GM21390 (cell line): ENCODE data around the gene HOXD8.

ENCODE experiments used
- ATAC-seq: cut with Tn5 transposase; IDR thresholded peaks from one replicate; pipeline ENCODE4 v1.9.1; 2021; ENCODE audit not compliant: unreplicated experiment

HOXD8 gene

DNA sequence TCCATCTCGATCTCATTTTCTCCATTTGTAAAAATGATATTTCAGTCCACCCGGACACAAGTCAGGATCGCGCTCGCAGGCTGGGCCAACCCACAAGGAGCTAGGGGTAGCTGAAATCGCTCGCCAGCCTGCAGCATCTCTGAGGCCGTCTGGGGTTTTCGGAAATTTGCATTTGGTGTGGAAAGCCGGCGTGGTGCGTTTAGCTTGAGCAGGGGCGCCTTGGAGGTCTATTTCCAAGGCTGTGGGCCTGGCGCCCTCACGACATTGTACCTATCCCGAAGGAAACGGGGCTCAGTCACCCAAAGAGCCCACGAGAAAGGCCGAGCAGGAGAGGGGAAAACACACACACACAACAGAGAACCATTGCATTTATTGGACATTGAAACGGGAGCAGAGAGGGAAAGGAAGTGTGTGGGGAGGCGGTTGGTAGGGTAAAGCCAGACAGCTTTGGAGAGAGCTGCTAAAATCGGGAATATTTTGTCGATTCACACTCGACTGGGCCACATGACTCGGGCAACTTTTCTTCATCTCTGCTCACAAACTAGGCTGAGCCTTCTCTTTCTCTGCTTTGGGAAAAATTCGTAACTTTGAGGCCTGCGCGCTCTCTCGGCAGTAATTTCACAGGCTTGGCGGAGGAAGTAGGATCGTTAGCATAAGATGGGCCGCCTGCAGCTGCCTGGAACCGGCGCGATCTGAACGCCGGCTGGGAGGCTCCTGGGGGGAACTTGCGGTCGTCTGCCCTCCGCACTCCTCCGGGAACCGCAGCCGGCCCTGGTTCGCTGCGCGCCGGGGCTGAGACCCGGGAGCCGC is 1.1 kb upstream of the HOXD8 start:
- no peak for ATAC-seq

DNA sequence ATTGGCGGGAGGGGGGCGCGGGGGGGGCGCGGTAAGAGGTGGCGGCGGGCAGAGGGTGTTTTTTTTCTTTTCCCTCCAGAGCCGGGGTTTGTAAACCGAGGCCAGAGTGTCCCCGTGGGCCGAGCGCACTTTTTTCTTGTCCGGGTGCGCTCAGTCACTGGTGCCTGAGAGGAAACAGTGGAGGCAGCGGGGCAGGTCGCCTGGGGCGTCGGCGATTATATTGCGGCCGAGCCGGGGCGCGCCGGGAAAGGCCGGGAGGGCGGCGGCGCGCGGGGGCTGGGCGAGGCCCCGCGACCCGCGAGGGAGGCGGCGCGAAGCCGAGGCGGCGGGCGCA is 275 bp downstream of the HOXD8 start:
- no peak for ATAC-seq

- no peak for ATAC-seq
These were observed 847 bp downstream of the HOXD8 start for GRCh38 chr2:176130147-176130956.

- no peak for ATAC-seq
These were observed 1.7 kb downstream of the HOXD8 start for GRCh38 chr2:176130957-176131847.

- ATAC-seq, result no peak
These were observed 2.3 kb downstream of the HOXD8 start for GRCh38 chr2:176131848-176132158.

DNA sequence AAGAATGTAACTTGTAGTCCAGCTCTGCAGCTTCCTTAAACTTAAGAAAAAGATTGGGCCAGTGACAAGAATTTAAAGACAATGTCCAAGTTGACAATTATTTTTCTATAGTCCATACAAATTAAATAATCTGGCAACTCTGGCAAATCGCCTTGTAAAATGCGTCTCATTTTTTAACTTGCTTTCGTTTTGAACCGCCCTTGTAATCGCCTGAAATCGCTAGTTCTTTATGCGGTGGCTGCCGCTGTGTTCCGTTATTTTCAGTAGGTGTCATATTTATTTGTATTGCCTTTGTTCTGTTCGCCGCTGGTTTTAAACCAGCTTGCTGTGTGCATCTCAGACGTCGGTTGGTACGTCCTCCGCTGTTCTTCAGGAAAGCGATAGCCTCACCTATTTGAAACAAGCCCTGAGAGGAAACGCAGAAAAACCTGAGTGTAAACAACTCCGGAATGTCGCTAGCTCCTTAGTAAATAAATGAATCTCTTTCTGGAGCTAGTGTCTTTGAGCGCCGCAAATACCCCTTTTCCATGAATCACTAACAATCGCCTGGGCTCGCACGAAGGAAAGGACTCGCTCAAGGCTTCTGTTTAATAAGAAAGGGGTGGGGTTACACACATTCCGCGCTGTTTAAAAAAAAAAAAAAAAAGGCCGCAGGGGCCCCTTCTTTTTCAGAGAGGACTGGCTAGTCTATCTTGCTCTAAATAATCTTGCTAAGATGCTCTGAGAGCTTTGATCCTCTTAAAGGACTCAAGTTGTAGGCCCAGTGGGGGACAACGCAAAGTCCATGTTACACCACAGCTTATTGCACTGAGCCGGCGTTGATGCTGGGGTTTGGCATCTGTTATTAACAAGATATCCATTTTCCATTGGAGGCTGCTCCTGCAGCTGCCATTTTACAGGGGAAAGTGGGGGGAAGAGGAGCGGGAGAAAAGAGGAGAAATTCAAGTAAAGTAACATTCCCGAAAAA is 3.0 kb downstream of the HOXD8 start:
- no peak for ATAC-seq

DNA sequence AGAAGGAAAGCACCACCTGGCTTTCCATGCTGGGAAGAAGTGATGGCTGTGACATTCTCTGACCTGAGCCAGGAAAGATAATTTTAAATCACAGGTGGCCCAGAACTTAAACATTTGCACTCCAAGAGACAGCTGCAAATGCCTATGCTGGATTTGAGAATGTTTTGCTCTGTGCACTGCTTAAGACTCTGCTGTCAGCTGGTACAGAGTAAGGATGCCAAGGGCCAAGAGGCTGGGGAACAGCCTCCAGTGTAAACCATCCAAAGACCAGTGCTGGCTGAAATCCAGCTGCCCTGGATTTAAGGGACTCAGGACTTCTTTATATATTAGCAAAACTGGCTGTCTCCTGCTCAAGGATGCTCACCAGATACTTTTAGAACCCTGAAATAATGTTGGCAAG is 3.9 kb downstream of the HOXD8 start:
- no peak for ATAC-seq

DNA sequence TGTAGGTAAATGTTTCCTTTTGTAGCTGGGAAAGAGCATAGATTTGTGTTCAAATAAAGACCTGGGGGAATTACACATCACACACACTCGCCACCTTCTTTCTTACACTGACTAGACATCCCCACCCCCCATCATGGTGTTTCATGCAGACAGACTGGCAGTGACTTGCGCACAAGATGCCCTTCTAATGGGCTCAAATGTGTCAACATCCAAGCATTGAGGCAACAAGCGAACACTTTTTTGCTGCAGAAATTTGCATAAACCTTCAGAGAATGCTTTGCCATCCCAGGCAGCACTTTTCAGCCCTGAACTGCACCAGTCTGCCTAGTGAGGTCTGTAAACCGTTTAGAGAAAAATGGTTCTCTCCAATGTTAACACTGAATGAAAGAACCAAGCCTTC is 4.5 kb downstream of the HOXD8 start:
- no peak for ATAC-seq

DNA sequence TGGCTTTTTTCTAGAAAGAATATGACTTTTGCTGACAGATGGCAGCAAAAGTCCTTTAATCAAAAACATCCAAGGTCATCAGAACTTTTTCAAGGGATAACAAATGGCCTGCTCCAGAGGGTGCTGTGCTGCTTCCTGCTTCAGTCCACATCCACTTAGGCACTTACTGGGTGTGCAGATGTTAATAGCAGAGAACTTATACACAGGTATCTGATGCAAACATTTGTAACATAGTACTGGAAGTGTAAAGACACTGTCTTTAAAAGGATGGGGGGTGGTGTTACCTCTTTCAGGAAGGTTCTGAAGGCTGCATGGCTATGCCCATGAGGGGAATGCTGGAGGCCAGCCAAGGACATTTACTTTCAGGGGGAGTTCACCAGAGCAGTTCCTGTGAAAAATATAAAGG is 5.5 kb downstream of the HOXD8 start:
- ATAC-seq, result no peak

DNA sequence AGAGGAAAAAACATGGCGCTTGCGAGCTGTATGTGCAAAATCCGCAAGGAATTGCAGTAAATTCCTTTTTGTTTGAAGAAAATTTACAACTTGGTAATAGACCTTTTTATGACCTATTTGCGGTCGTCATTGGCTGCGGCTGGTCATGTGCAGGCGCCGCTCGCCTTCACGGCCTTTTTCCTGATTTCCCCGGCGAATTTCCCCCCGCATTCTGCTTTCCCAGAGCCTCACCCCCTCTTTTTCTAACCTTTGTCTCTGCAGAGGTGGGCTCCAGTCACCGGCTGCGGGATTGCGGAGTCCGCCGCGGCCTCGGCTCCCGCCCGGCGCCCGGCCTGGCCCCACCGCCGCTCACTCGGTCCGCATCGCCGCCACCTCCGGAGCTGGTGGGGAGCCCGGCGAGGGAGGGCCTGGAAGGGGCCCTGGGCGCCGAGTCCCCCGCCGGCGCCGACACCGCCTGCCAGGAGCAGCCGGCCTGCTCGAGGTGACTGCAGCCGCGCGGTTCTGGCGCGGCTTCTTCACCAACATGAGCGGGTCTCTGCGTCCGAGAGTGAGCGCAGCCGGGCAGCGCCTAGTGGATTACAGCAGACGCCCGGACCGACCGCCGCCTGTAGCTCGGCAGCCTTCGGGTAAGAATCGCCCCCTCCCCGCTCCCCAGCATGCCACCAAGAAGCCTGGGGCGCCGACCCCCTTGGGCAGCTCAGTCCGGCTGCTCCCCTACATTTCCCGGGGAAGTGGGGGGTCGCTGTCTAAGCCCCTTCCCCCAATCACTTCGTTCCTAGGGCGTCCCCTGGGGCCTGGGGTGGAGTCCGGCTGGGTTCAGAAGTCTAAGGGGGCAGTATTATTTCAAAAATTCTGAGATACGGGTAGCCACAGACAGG is 7.1 kb downstream of the HOXD8 start:
- ATAC-seq, result no peak

GRCh38 chr2:176137252-176137580 is 7.7 kb downstream of the HOXD8 start:
- no peak for ATAC-seq

GRCh38 chr2:176137906-176138305 is 8.4 kb downstream of the HOXD8 start:
- ATAC-seq, result no peak

DNA sequence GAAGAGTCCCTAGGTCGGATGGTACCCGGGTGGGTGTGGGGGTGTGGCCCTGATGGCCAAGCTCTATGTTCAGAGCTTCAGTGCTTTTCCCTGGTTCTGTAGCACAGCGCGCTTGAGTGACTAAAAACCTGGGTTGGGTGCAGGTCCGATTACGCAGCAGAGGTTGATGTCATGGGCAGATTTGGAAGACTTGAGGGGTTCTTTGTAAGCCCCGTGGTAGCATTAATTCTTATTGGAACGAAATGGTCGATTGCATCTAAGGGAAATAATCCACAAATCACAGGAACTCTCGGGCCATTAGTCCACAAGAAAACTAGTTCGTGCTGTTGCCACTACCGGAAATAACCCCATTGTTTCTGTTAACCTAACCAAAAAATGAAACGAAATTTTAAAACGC is 9.0 kb downstream of the HOXD8 start:
- no peak for ATAC-seq

GRCh38 chr2:176138923-176139660 is 9.6 kb downstream of the HOXD8 start:
- ATAC-seq, result no peak

- ATAC-seq, result no peak
These were observed 10.4 kb downstream of the HOXD8 start for GRCh38 chr2:176139661-176140512.

- ATAC-seq, result peak; percentile 95
These were observed 11.2 kb downstream of the HOXD8 start for GRCh38 chr2:176140513-176141317.

GRCh38 chr2:176142281-176142680 is 12.8 kb downstream of the HOXD8 start:
- no peak for ATAC-seq
